GM18511 (cell line): ENCODE results near the gene POU6F2.
"Not testable (repeated sequence)": the region's sequence is repeated elsewhere in the genome, so short reads cannot be mapped to it uniquely, and the experiment has no call there.

Source experiments
- ATAC-seq: cut with Tn5 transposase; IDR thresholded peaks from one replicate; pipeline ENCODE4 v1.9.1; 2021; ENCODE audit warnings: mild to moderate bottlenecking, moderate library complexity; ENCODE audit not compliant: unreplicated experiment

The POU6F2 gene

GRCh38 chr7:39183796-39184195, 206.1 kb downstream of the POU6F2 start:
- no peak for ATAC-seq

GRCh38 chr7:39184391-39184790, 206.7 kb downstream of the POU6F2 start:
- ATAC-seq, result no peak

DNA sequence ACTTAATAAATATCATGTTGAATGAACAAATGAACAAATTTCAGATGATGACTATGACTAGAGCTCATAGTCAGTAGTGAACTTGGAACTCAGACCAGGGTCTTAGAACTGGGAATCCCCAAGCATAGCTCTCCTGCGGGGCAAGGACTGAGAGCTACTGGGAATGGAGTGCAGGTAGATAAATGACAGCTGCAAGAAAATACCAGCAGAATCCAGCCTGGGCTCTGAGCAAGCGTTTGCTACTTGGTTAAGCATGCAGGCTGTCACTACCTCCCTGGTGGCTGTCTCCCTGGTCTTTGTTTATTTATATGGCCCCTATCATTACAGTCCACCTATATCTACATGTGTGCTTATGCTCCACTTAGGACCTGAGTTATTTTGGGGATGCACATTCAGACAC, 208.4 kb downstream of the POU6F2 start:
- no peak for ATAC-seq

DNA sequence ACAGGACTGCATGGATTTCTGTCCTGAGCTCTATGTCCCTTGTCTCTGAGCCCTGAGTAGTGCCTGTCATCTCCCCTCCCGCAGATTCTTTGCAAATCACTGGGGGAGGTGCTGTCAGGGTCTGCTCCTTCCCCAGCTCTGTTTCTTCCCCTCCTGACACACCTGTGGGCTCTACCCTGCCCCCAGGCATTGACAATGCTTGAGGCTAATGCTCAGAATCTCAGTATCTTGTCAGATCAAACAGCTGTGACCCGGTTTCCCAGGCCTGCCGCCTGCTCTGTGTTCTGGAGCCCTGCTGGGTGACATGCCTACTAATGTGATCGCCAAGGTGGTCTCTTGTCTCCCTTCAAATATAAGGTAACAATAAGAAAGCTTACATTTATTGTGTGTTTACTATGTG, 209.0 kb downstream of the POU6F2 start:
- no peak for ATAC-seq

DNA sequence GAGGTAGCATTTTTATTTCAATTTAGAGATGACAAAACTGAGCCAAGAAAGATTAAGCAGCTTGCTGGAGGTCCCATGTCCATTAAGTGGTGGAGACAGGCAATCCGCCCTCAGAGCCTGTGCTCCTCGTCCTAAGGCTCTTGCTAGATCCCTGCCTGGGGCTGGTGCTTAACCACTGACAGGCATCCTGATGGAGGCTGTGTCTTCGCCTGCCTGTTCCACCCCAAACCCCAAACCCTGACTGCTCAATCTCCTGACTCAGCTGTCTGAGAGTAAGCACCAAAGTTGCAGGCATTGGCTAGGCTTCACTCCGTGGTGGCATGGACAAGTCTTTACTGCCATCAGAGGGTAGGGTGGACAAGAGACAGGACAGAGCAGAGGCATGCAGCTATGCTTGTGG, 209.4 kb downstream of the POU6F2 start:
- no peak for ATAC-seq

- no peak for ATAC-seq
Observed at GRCh38 chr7:39192476-39192875, 214.8 kb downstream of the POU6F2 start.

GRCh38 chr7:39194388-39194787, 216.7 kb downstream of the POU6F2 start:
- not testable (repeated sequence) for ATAC-seq

DNA sequence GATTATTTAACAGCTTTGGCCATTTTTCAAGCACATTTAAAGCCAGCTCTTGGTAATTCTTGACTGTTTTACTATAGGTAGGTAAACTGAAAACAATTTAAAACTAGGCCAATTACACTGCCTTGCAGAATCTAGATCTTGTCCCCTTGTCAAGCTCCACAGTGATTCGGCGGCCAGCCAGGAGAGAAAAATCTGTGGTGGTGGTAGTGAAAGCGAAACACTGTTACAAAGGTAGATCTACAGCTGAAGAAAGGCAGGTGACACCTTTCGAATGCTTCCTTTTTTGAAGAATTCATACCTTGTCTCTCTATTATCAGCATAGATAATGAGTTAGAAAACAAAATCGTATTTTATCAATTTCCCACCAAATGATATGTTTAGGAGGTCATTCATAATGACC, 218.3 kb downstream of the POU6F2 start:
- ATAC-seq, result no peak

DNA sequence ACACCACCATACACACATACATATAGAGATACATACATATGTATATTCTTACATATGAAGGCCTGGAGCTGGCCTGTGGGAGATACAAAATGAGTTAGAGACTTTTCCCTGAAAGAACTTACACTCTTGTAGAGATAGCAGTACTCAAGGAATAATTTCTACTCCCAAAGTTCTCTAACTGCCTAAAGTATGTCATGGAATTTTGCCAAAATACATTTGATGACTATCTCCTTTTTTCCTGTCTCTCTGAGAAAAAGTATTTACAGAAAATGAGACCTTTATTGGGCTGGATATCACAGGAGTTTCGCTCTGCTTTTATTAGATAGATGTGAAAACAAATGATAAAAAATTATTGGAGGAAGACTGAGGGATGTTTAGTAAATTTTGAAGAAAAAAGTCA, 220.1 kb downstream of the POU6F2 start:
- ATAC-seq, result no peak

DNA sequence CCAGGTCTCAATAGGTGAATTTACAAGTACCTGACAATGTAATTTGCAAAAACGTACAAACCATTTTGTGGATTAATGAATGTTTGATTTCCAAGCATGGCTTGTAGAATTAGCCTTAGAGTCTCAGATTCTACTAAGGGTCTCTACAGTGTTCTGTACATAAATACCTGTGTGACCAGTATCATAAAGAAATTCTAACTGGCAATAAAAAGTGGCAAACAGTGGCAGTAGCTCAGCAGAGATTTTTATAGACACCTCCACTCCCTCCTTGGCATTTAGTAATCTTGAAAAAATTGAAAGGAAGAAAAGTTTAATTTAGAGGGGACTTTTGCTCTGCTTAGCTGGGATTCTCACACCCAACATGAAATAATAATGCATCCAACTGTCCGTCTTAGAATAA, 220.8 kb downstream of the POU6F2 start:
- ATAC-seq, result no peak

- ATAC-seq, result no peak
Observed at GRCh38 chr7:39199006-39199405, 221.3 kb downstream of the POU6F2 start.

GRCh38 chr7:39199951-39200350, 222.2 kb downstream of the POU6F2 start:
- no peak for ATAC-seq

GRCh38 chr7:39202041-39202440, 224.3 kb downstream of the POU6F2 start:
- no peak for ATAC-seq

DNA sequence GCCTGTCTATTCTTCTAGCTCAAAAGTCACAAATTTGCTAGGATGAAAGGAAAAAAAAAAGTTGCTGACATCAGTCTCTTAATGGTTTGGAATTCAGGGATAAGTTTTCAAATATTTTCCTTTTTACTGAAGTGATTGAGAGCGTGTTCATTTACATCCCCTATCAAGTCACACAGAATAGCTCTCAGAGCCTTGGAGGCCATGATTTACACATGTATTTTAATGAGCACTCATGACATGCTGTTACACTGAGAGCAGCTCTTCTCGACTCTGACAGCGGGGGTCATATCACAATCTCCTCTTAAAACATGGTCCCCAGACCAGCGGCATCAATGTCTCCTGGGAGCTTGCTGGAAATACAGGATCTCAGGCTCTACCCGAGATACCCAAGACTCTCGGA, 232.7 kb downstream of the POU6F2 start:
- ATAC-seq, result no peak

- no peak for ATAC-seq
Observed at GRCh38 chr7:39211581-39211980, 233.9 kb downstream of the POU6F2 start.

GRCh38 chr7:39212876-39213275, 235.2 kb downstream of the POU6F2 start:
- no peak for ATAC-seq

GRCh38 chr7:39217783-39218182, 240.1 kb downstream of the POU6F2 start:
- no peak for ATAC-seq

GRCh38 chr7:39219869-39220268, 242.2 kb downstream of the POU6F2 start:
- no peak for ATAC-seq

DNA sequence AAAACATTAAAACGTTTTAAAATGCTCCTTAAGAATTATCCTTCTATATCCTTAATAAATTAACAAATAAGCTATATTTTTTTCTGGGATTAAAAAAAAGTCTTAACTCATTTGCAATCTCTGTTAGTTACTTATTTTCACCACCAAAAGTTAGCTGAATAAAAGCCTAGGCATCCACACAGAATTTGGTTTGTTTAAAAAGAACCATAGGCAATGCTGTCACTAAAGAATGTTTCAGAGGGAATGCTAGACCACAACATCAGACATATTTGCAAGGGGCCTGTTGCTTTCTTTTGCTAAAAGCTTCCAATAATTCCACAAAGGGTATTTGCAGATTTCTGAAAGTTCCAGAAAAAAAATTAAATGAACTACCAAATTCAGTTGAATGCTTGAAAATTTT, 244.2 kb downstream of the POU6F2 start:
- no peak for ATAC-seq

DNA sequence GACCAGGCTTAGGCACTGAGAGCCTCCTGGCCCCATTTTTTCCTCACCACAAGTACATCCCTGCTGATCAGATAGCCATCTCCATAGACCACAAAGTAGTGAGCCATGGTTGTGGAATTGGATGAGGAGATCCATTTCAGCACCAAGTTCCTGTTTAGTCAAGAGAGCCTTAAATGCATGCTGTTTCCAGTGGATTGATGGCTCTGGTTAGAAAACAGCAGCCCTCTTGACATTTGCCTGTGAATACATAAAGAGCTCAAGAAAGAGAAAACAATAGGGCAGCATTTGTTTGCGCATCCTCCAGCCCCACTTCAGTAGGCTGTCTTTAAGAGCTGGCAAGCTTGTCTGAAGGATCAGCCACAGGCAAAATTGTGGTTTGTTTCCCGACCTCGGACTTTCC, 251.2 kb downstream of the POU6F2 start:
- ATAC-seq, result no peak

DNA sequence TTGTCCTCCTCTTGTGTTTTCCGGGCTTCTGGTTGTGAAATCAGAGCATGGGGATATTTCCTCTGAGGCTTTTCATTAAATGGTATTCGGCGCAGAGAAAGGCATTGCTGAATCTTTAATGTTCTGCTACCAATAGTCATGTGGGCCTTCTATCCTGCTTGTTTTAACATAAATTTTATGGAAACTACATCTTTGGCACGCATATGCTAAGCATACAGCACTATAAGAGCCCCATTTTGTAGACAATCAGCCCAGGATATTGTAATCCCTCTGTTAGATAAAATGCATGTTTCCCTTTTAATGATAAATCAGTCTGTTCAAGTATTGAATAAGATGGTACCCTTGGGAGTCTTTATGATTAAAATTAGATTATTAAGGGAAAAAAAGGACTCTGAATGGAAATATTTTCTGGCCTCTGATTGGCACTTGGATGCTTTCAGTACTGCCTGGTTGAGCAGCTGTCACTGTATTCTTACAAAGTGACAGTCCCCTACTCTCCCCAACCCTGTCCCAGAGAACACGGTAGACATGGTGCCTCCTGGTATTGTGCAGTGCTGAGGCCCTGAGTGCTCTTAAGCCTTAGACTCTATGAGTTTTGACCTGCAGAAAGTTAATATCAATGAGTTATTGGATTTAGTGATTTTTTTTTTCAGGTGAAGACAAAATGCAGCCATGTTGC, 256.3 kb downstream of the POU6F2 start:
- ATAC-seq, result no peak

- ATAC-seq, result no peak
Observed at GRCh38 chr7:39238234-39238869, 260.6 kb downstream of the POU6F2 start.

DNA sequence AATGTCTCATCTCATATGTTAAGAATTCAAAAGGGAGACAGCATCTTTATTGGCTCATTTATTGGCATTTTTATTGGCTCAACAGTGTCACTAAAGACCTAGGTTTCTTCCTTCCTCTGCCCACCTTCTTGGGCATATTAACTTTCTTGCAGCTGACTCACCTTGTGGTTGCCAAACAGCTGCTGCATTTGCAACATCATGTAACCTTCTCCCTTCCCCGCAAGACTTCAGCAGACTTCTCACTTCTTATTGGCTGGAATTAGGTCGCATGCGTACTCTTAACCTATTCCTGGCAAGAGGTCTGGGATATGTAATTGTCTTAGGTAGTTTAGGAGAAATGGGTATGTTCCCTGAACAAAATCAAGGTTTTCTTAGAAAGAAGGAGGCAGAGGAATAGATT, 263.2 kb downstream of the POU6F2 start:
- no peak for ATAC-seq
